HG02610 (cell line): ENCODE results near the gene HECW1.

Experiments used
- ATAC-seq: cut with Tn5 transposase; IDR thresholded peaks from one replicate; pipeline ENCODE4 v1.9.1; 2021; ENCODE audit warnings: mild to moderate bottlenecking, moderate library complexity; ENCODE audit not compliant: unreplicated experiment

The HECW1 gene

GRCh38 chr7:43487731-43488073, 375.3 kb downstream of the HECW1 start:
- no peak for ATAC-seq

DNA sequence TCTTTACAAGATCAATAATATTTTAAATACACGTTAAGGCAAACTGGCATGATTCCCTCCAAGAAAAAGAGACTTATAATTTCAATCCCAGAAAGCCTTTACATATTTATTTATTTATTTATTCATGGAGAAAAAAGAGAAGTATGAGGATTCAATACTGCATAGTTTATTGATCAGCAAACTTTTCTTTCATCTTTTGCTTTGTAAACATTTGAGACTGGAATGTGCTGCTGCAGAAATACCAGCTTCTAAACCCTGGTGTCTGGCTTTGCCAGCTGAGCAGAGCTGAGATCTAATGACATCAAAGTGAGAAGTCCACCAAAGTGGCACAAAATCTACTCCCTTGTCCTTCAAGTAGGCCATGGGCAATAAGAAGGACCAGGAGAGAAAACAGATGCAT, 376.8 kb downstream of the HECW1 start:
- ATAC-seq, result no peak

- no peak for ATAC-seq
These were observed 377.6 kb downstream of the HECW1 start for GRCh38 chr7:43490016-43490415.

GRCh38 chr7:43491123-43491522, 378.7 kb downstream of the HECW1 start:
- ATAC-seq, result no peak

DNA sequence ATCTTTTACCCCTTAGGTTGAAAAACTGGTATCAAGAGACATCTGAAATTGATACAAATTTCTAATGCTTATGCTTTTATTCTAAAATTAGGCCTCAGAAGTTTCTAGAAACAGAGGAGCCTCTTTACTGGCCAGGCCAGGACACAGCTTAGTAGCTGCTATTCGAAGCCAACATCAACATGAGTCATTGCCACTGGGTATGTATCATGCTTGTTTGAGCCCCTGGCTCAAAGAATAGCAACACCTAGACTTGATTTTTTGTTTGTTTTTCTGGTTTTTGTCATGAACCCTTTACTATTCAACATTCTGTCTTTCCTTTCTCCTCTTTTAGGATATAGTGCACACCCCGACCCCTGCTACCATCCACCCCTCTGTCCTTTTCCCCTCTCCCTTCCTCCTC, 379.5 kb downstream of the HECW1 start:
- ATAC-seq, result no peak

- no peak for ATAC-seq
These were observed 380.4 kb downstream of the HECW1 start for GRCh38 chr7:43492896-43493295.

GRCh38 chr7:43495572-43495971, 383.1 kb downstream of the HECW1 start:
- peak; percentile 85 for ATAC-seq

GRCh38 chr7:43496596-43496995, 384.1 kb downstream of the HECW1 start:
- ATAC-seq, result no peak

DNA sequence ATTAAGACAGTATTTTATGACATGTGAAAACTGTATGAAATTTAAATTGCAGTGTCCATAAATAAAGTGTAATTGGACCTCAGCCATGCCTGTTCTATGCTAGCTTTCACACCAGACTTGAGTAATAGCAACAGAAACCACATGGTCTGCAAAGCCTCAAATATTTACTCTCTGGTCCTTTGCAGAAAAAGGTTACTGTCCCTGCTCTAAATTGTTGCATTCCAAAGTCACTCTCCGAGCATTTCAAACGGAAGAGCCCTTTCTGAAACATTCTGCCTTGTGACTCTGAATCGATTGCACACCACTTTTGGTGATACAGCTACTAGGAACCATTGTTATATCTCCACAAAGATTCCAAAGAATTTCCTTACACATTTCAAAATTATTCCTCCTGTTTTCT, 389.4 kb downstream of the HECW1 start:
- no peak for ATAC-seq

DNA sequence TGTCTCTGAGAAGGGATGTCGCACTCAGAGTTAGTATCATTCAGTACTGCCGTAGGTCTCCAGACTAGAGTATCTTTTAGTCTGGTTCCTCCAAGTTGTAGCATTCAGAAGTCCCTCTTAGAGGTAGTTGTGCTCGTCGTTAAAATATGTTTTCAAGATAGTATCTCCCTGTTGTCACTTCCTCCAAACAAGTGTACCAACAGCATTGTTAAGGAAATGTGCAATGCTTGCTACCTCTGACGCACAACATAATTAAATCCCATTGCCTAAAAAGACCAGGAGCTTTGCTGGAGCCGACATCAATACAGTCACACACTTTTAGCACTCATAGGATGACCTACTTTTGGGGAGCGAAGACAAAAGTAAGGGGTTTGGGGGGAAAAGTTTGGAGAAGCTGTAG, 390.5 kb downstream of the HECW1 start:
- ATAC-seq, result no peak

DNA sequence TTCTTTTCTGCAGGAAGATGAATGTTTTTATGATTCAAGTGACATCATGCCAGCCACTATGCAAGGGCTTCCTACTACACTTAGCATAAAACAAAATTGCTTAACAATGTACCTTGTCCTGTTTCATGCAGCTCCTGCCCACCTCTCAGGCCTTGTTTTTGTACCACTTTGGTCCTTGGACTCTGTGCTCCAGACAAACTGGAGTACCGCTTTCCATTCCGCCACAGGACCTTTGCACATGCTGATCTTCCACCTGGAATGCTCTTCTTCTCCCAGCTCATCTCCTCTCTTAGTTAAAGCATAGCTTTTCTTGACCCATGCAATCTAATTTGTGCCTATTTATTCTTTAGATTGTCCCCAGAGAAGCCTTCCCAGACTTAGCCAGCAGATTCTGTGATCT, 393.0 kb downstream of the HECW1 start:
- ATAC-seq, result no peak

DNA sequence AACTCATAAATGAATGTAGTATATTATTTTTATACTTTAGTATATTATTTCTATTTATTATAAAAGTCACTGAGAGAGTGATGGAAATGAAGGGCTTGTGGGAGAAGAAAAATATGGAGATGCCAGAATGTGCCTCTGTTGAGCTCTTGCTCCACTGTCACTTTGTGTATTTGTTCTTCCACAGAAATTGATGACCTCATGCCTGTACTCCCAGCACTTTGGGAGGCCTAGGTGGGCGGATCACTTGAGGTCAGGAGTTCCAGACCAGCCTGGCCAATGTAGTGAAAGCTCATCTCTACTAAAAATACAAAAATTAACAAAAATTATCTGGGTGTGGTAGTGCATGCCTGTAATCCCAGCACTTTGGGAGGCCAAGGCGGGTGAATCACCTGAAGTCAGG, 394.0 kb downstream of the HECW1 start:
- ATAC-seq, result no peak

DNA sequence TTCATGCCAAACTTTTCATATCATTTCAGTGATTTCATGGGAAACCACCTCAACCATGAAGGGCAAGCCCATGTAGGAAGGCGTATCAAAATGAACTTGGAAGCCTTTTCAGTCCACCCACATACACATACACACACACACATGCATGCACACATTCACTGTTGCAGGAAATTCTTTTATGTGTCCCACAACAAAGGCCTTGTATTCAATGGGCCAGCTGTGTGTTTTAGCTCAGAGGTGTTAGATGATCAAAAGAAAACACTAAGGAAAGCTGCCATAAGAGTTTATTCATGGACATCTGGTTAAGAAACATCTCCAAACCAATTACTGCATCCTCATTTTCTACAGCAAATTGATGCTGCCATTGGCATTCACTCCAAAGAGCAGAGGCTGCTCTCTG, 396.0 kb downstream of the HECW1 start:
- ATAC-seq, result no peak

DNA sequence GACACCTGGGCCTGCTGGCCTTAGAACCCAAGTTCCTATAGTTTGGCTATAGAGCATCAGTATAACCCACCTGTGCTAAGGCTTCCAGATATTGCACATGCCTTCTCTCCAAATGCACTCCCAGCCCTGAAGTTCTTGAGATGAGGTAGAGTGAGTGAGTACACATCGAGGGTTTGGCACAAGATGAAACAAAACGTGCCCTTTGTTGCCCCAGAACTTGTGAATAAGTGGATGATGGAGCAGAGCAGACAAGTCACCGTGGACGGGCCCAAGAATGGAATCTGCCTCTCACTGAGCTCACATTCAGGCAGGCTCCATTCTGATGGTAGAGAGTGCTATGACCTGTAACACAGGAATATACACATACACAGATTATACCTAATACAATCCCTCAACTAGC, 397.5 kb downstream of the HECW1 start:
- no peak for ATAC-seq

- ATAC-seq, result no peak
These were observed 398.6 kb downstream of the HECW1 start for GRCh38 chr7:43511029-43511428.

GRCh38 chr7:43511769-43512515, 399.5 kb downstream of the HECW1 start:
- no peak for ATAC-seq

DNA sequence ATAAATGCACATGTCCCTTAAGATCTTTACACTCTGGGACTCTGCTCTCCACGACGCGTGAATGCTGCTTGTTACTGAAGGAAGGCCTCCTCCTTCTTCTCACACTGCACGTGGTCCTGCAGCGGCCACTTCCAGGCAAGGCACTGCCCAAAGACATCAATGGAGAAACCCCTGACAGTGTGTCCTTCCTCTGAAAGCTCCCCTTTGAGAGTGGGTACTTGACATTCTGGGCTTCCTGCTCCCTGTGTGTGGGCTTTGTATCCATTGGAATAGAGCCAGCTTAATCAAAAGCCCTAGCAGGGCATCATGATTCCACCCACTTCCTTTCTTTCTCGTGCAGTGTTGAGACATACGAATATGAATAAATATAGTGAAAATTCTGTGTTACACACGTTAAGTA, 400.8 kb downstream of the HECW1 start:
- no peak for ATAC-seq

DNA sequence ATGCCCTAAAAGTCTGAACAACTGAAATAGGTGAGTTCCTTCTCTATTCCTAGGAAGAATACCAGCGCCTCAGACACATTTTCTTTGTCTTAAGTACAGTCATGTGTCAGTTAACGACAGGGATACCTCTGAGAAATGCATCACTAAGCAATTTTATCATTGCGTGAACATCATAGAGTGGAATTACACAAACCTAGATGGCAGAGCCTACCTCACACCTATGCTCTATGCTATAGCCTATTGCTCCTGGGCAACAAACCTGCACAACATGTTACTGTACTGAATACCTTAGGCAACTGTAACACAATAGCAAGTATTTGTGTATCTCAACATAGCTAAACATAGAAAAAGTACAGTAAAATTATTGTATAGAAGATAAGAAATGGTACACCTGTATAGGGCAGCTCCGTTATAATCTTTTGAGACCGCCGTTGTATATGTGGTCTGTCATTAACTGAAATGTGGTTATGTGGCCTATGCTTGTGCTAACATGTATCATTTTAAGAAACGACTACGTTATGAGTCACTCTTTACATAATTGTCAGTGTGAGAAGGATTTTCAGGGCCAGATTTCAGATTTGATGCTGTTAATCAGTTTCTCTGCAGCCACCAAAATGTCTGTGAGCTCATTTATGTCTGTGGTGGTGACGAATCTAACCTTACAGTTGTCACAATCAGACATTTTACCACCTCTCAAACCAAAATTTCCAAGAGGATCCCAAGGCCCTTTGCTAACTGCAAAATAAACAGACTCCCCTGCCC, 404.3 kb downstream of the HECW1 start:
- ATAC-seq, result no peak

GRCh38 chr7:43517464-43517863, 405.0 kb downstream of the HECW1 start:
- ATAC-seq, result no peak

DNA sequence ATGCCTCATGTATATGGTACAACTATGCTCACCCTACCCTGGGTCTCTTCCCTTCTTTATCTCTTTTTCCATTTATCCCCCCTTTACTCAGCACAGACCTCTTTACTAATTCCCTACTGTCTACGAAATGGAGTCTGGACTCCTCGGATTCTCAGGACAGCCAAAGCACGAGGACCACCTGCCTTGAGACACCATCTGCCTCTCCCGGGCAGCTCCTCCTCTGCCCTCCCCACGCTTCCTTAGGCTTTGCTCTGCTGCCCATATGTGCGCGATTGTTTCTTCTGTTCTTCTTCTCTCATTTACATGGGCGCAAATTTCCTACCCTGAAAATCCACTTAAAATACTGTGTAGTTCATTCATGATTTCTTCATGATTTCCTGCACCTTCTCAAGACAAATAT, 407.8 kb downstream of the HECW1 start:
- ATAC-seq, result no peak

DNA sequence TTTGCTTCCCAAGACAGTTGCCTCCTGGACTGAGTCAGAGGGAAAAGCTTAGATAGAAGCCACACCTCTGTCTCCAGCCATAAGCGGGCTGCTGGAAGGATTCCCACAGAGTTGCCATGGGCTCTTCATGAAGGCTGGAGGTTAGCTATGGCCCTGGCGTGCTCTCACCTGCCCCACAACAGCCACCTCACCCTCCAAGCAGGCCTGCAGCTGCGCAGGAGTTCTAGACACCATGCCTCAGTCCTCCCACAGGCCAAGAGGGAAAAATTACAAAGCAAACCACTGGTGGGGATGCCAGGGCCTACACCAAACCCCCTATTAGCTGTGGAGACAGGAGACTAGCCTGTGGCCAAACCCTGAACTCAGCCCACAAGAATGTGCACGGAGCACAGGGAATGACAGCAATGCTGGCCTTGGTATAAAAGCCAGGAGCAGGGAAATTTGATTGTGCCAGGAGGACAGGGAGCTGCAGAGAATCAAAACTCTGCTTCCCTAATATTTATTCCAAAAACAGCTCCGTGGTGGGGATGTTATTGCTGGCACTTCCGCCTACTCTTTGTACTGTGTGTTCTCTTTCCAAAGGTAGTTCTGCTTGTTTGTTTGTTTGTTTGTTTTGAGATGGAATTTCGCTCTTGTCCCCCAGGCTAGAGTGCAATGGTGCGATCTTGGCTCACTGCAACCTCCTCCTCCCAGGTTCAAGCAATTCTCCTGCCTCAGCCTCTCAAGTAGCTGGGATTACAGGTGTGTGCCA, 410.1 kb downstream of the HECW1 start:
- ATAC-seq, result no peak
